Right atrium auricular region (tissue), 2 donors: ENCODE data around the gene BBS12. TPM values are rescaled to one million over a fixed set of nuclear protein-coding genes. Genes with fewer than 3 reads are reported as not detected.
A peak's percentile ranks its signal among the peaks of the same experiment; 100 is the strongest.

Source experiments
- DNase-seq: peaks from one replicate; pipeline ENCODE4 v3.0.0-alpha.2; 2019; ENCODE audit warnings: low spot score
- H3K27ac ChIP-seq, 2 donors: fragments of 200-600 bp; sonication (generic); 1 replicate in 1 of 2; 2 replicates in 1 of 2; pipeline ENCODE4 v1.5.1; 2016 to 2019
- H3K27me3 ChIP-seq, 2 donors: fragments of 200-600 bp; sonication (generic); one replicate each; pipeline versions ENCODE4 v1.5.1 to v1.6.0; 2017 to 2019
- H3K36me3 ChIP-seq: fragments of 200-600 bp; sonication (generic); one replicate; pipeline ENCODE4 v1.5.1; 2016
- H3K4me1 ChIP-seq, 2 donors: fragments of 200-600 bp; sonication (generic); one replicate each; pipeline versions ENCODE4 v1.5.1 to v1.6.0; 2017 to 2019
- H3K4me3 ChIP-seq, 2 donors: fragments of 200-600 bp; sonication (generic); 1 replicate in 1 of 2; 2 replicates in 1 of 2; pipeline ENCODE4 v1.5.1; 2017 to 2019; ENCODE audit warnings: mild to moderate bottlenecking in 1 of 2, moderate library complexity in 1 of 2
- H3K9me3 ChIP-seq, 2 donors: fragments of 200-600 bp; sonication (generic); one replicate each; pipeline ENCODE4 v1.5.1; 2019
- CTCF ChIP-seq, 2 donors: fragments of 200-600 bp; sonication (generic); IDR thresholded peaks; one replicate each; pipeline ENCODE4 v1.5.1; 2019; ENCODE audit warnings: antibody characterized with exemption in 2 of 2
- total RNA-seq, 2 donors: library from RNA; depleted of rRNA; stranded (reverse); fragments of >200 nt; gene quantifications; one replicate each; pipeline ENCODE4 v1.1.0, GENCODE V29; 2016

The BBS12 gene
- total RNA-seq: 10 to 100 TPM in 1 of 2 donors, 1 to 10 TPM in 1; 5.9 to 10.2 TPM

- TF ChIP-seq CTCF (IDR thresholded peaks at IDR 0.05): peak in 1 of 2 donors; percentile 37
- H3K4me1 ChIP-seq: peaks cover 0 to 9% of the 10 kb centered on the region in 2 donors
- peak within 1 kb of the TSS; percentile 55 to 72 for H3K4me3 ChIP-seq
- no peaks in the 10 kb centered on the region for H3K36me3 ChIP-seq
- H3K27me3 ChIP-seq: no peaks in the 10 kb centered on the region
- peak within 1 kb of the TSS; percentile 72 to 77 for H3K27ac ChIP-seq
- peaks cover 0 to 4% of the 10 kb centered on the region in 2 donors for H3K9me3 ChIP-seq
- peak; percentile 99 for DNase-seq
Measured at GRCh38 chr4:122732329-122733026, at the start of gene BBS12. Gene BBS12 (plus strand): TSS chr4:122732704. CDS start chr4:122741893, 9,189 bp downstream.

DNA sequence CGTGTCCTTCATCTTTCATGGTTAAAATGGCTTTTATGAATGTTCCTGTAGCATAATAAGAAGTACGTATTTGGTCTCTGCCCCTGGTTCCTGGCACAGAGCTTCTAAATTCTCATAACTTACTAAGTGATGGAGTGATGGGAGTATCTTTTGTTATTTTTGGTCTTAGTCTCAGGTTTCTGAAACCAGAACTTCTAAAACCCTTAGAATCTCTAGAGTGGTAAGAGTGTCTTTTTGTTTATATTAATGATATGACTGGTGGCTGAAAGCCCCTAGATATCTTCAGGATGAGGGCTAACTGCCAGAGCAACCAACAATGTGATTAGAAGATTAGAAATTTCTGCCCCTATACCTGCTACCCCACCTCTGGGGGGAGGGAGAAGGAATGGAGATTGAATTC is 45.8 kb upstream of the BBS12 start:
- no peaks in the 10 kb centered on the region for H3K27me3 ChIP-seq
- peaks cover 0 to 23% of the 10 kb centered on the region in 2 donors for H3K4me1 ChIP-seq
- no peak overlapping the region for H3K27ac ChIP-seq
- no peak for TF ChIP-seq CTCF (IDR thresholded peaks at IDR 0.05)
- DNase-seq: no peak
- H3K9me3 ChIP-seq: no peaks in the 10 kb centered on the region
- no peak overlapping the region for H3K4me3 ChIP-seq
- H3K36me3 ChIP-seq: no peaks in the 10 kb centered on the region

DNA sequence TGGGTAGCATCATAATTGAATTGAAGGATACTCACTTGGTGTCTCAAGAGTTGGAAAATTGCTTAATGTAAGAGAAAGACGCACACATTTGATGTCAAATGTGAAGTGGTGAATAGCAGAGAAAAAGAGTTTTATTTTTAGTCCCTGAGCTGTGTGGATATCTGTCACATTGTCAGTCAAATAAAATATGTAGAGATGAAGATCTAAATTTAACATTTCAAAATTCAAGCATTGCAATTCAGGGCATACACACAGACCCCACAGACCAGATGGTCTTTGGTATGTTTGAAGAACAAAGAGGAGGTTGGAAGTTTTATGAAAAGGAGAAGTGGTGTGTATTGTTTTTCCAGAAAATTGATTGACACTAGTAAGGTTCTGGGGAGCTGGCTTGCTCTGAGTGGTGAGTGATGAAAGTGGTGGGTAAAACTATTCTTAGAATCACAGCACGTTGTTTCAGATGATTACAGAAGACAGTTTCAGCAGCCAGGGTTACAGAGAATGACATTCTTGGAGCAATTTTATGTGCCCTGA is 44.9 kb upstream of the BBS12 start:
- no peak for TF ChIP-seq CTCF (IDR thresholded peaks at IDR 0.05)
- Histone ChIP-seq H3K4me3 (no peak overlapping the region), H3K9me3 (no peaks in the 10 kb centered on the region), H3K27ac (peak overlapping the region; percentile 24 to 74), H3K36me3 (no peaks in the 10 kb centered on the region), H3K4me1 (peaks cover 0 to 23% of the 10 kb centered on the region in 2 donors), H3K27me3 (no peaks in the 10 kb centered on the region)
- DNase-seq: no peak

DNA sequence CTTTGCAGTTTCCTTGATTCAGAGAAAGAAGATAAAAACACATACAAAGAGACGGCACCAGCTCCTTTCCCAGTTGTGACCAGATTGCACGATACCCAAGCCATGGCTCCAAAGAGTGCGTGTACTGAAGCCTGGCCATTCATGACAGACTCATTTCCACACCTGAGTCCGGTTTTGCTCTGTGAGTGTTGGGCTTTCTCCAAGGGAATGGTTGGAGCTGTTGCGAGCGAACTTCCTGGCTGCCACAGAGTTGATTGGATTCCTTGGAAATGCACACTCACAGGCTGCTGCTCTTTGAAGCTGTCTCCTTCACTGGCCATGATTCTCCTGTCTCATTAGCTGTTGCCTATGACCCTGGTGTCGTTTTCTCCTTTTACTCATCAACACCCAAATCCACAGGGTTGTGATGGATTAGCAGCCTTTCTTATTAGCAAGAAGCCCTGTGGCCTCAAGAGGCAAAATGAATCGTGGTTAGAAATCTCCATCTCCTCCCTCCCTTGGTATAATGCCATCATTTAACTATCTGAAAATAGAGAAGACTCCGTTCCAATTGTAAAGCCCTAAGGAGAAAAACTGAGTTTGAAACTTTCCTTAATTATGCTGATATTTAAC is 43.9 kb upstream of the BBS12 start:
- Histone ChIP-seq H3K4me3 (peak overlapping the region in 1 of 2 donors; percentile 28), H3K27ac (peak overlapping the region; percentile 24 to 74), H3K4me1 (peaks cover 0 to 23% of the 10 kb centered on the region in 2 donors), H3K9me3 (no peaks in the 10 kb centered on the region), H3K36me3 (no peaks in the 10 kb centered on the region), H3K27me3 (no peaks in the 10 kb centered on the region)
- DNase-seq: no peak
- no peak for TF ChIP-seq CTCF (IDR thresholded peaks at IDR 0.05)

DNA sequence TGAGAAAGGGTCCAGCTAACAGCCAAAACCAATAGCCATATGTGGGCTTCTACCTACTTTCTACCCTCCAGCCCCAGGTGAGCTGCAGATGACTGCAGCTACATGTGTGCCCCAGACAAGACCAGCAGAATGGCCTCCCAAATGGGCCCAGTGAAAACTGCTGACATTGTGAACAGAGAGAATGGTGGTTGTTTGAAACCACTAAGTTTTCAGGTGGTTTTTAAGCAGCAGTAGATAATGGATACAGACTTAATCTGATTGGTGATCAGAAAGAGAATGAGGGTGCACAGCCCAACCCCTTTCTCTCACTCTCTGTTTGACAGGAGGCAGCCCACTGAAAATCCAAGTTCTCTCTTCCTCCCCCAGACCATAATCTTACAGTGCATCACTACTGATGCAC is 42.5 kb upstream of the BBS12 start:
- Histone ChIP-seq H3K36me3 (no peaks in the 10 kb centered on the region), H3K27ac (no peak overlapping the region), H3K9me3 (no peaks in the 10 kb centered on the region), H3K4me3 (no peak overlapping the region), H3K4me1 (peaks cover 0 to 23% of the 10 kb centered on the region in 2 donors), H3K27me3 (no peaks in the 10 kb centered on the region)
- no peak for TF ChIP-seq CTCF (IDR thresholded peaks at IDR 0.05)
- no peak for DNase-seq
